NT2/D1 (cell line): ENCODE data around the gene VWA5B2.
A peak's percentile ranks its signal among the peaks of the same experiment; 100 is the strongest.

Experiments
- DNase-seq: peaks from one replicate; pipeline ENCODE4 v3.0.0-alpha.2; 2011; ENCODE audit warnings: low read depth, low spot score
- H3K27me3 ChIP-seq: 2 replicates; pipeline ENCODE4 v1.6.0; 2011; ENCODE audit warnings: mild to moderate bottlenecking; ENCODE audit not compliant: insufficient read length, insufficient read depth
- H3K36me3 ChIP-seq: 2 replicates; pipeline ENCODE4 v1.6.1; 2011; ENCODE audit warnings: mild to moderate bottlenecking, low read length, mixed read lengths; ENCODE audit not compliant: insufficient read depth, insufficient read length
- H3K4me1 ChIP-seq: 2 replicates; pipeline ENCODE4 v1.5.1; 2011; ENCODE audit not compliant: insufficient read depth, insufficient read length
- H3K4me3 ChIP-seq: 2 replicates; pipeline ENCODE4 v1.5.1; 2011; ENCODE audit warnings: low read depth; ENCODE audit not compliant: insufficient read length
- H3K9ac ChIP-seq: 2 replicates; pipeline ENCODE4 v1.6.0; 2011; ENCODE audit warnings: low read depth; ENCODE audit not compliant: insufficient read length
- H3K9me3 ChIP-seq: 2 replicates; pipeline ENCODE4 v1.5.1; 2011; ENCODE audit warnings: mild to moderate bottlenecking, low read length; ENCODE audit not compliant: insufficient read depth
- SUZ12 ChIP-seq: IDR thresholded peaks from 2 replicates; pipeline ENCODE4 v1.6.1; 2011; ENCODE audit not compliant: insufficient read length, insufficient read depth; ENCODE audit errors: extremely low read depth
- YY1 ChIP-seq: IDR thresholded peaks from 2 replicates; pipeline ENCODE4 v1.6.1; 2011; ENCODE audit not compliant: insufficient read length, insufficient read depth
- ZNF274 ChIP-seq: IDR thresholded peaks from 2 replicates; pipeline ENCODE4 v1.6.1; 2011; ENCODE audit warnings: mild to moderate bottlenecking, low read depth, low read length

Gene VWA5B2

DNA sequence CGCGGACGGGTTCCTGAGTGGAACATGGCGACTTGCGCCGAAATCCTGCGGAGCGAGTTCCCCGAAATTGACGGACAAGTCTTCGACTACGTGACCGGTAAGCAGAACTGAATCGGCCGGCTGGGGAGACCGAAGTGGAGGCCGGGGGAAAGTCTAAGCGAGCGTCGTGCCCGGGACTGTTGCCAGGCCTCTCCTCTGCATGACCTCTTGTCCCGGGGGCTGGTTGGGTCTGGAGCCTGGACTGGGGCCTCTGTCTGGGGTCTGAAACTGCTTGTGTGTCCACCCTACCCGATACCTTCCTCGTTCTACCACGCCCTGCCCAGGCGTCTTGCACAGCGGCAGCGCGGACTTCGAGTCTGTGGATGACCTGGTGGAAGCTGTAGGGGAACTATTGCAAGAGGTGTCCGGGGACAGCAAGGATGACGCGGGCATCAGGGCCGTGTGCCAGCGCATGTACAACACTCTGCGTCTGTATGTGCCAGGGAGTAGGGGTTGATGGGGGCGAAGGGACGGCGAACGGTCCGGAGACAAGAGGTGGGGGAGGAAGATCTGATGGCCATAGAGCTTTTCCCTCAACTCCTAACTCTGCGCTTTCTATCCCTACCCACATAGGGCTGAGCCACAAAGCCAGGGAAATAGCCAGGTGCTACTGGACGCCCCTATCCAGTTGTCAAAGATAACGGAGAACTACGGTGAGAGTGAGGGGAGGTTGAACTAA, 43.0 kb upstream of the VWA5B2 start, which contains the start of gene ABCF3:
ABCF3 (plus strand) TSS at position 16 of the 718 bp plus-strand sequence; CDS start at position 25, 9 bp downstream.
- peaks cover 79% of the 10 kb centered on the region for H3K36me3 ChIP-seq
- no peaks in the 10 kb centered on the region for H3K9me3 ChIP-seq
- TF ChIP-seq YY1 (peak; percentile 62), SUZ12 (no peak), ZNF274 (no peak)
- H3K9ac ChIP-seq = peak within 1 kb of the TSS; percentile 98
- DNase-seq = no peak
- no peaks in the 10 kb centered on the region for H3K27me3 ChIP-seq
- H3K4me1 ChIP-seq = peaks cover 6% of the 10 kb centered on the region
- peak within 1 kb of the TSS; percentile 98 for H3K4me3 ChIP-seq

DNA sequence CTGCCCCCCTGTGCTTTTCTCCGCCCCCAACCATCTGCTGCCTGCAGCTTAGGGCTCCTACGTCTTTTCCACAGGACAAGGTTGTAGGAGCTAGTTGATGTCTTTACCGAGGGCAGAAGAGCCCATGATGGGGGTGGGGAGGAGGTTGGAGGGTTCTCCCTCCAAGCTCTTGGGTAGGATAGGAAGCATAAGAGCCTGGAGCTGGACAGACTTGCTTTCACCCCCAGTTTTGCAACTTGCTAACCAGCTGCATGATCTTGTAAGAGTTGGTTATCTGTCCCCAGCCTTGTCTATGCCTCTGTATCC, 42.5 kb upstream of the VWA5B2 start:
- DNase-seq = no peak
- Histone ChIP-seq H3K9me3 (no peaks in the 10 kb centered on the region), H3K36me3 (peaks cover 79% of the 10 kb centered on the region), H3K4me1 (peaks cover 6% of the 10 kb centered on the region), H3K9ac (peak overlapping the region; percentile 98), H3K27me3 (no peaks in the 10 kb centered on the region), H3K4me3 (peak overlapping the region; percentile 98)
- TF ChIP-seq ZNF274 = no peak
- TF ChIP-seq YY1 = no peak
- no peak for TF ChIP-seq SUZ12

DNA sequence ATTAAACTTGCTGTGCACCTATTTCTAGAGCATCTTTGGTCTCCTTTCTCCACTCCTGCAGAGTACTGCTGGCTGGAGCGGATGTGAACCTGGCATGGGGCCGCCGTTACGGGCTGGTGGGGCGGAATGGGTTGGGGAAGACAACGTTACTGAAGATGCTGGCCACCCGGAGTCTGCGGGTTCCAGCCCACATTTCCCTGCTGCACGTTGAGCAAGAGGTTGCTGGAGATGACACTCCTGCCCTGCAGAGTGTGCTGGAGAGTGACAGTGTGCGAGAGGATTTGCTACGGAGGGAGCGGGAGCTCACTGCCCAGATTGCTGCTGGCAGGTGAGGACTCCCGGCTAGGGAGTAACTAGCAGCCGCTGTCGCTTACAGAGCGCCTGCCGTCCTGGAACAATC, 41.3 kb upstream of the VWA5B2 start:
- no peak overlapping the region for H3K4me3 ChIP-seq
- no peaks in the 10 kb centered on the region for H3K27me3 ChIP-seq
- H3K36me3 ChIP-seq = peaks cover 79% of the 10 kb centered on the region
- H3K9me3 ChIP-seq = no peaks in the 10 kb centered on the region
- DNase-seq = no peak
- H3K9ac ChIP-seq = no peak overlapping the region
- TF ChIP-seq ZNF274 (no peak), SUZ12 (no peak), YY1 (no peak)
- peaks cover 6% of the 10 kb centered on the region for H3K4me1 ChIP-seq

DNA sequence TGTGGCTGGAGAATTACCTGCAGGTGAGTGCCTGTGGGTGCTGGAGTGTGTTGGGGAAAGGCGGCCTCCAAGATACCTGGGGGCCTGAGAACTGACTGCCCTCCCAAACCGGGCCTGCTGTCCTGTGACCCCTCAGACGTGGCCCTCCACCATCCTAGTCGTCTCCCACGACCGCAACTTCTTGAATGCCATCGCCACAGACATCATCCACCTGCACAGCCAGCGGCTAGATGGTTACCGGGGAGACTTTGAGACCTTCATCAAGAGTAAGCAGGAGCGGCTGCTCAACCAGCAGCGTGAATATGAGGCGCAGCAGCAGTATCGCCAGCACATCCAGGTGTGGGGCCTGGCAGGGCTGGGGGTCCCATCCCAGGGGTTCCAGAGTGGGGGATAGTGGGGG, 40.0 kb upstream of the VWA5B2 start:
- Histone ChIP-seq H3K4me3 (no peak overlapping the region), H3K9me3 (no peaks in the 10 kb centered on the region), H3K36me3 (peaks cover 79% of the 10 kb centered on the region), H3K27me3 (no peaks in the 10 kb centered on the region), H3K4me1 (no peaks in the 10 kb centered on the region), H3K9ac (no peak overlapping the region)
- DNase-seq = no peak
- no peak for TF ChIP-seq ZNF274
- TF ChIP-seq SUZ12 = no peak
- no peak for TF ChIP-seq YY1

DNA sequence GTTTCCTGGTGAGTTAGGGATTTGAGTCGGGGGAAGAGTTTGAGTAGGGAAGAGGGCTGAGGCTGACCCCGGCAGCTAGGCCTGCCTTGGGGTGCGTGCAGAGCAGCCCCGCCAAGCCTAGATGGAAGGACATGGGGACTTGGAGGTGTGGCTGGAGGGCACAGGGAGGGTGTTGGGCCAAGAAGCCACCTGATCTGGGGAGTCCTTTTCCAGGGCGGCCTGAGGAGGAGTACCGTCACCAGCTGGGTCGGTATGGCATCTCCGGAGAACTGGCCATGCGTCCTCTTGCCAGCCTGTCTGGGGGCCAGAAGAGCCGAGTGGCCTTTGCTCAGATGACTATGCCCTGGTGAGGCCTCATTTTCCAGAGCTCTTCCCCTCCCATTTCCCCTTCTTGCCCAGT, 36.5 kb upstream of the VWA5B2 start:
- H3K4me1 ChIP-seq = peaks cover 2% of the 10 kb centered on the region
- no peaks in the 10 kb centered on the region for H3K9me3 ChIP-seq
- no peak for TF ChIP-seq SUZ12
- TF ChIP-seq YY1 = no peak
- no peak for TF ChIP-seq ZNF274
- no peak overlapping the region for H3K9ac ChIP-seq
- H3K27me3 ChIP-seq = no peaks in the 10 kb centered on the region
- DNase-seq = no peak
- no peak overlapping the region for H3K4me3 ChIP-seq
- H3K36me3 ChIP-seq = peaks cover 86% of the 10 kb centered on the region

DNA sequence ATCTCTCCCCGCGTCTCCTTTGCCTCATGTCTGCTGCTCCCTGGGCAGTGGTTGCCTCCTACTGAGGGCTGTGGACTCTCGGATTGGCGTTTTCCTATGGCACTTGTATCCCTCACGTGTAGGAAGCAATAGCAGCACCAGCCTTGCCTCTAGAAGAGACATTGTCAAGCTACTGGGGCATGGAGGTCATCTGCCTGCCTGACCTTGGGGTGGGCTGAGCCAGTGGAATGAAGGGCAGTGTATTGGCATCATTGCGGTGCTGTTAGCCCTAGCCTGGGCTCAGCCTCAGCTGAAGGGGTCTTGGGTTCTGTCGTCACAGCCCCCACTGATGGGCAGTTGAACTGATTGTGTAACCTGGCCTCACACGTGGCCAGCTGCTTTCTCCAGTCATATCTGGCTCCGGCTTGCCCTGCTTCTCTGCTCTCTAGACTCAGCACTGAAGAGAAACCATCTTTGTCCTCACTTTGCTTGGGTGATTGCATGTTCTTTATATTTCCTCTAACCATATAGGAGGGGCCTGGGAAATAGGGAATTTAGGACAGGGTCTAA, 35.3 kb upstream of the VWA5B2 start:
- H3K36me3 ChIP-seq = peaks cover 75% of the 10 kb centered on the region
- DNase-seq = no peak
- no peak overlapping the region for H3K4me3 ChIP-seq
- no peak overlapping the region for H3K9ac ChIP-seq
- TF ChIP-seq YY1 = no peak
- no peak for TF ChIP-seq ZNF274
- no peak for TF ChIP-seq SUZ12
- peaks cover 2% of the 10 kb centered on the region for H3K4me1 ChIP-seq
- no peaks in the 10 kb centered on the region for H3K27me3 ChIP-seq
- no peaks in the 10 kb centered on the region for H3K9me3 ChIP-seq

DNA sequence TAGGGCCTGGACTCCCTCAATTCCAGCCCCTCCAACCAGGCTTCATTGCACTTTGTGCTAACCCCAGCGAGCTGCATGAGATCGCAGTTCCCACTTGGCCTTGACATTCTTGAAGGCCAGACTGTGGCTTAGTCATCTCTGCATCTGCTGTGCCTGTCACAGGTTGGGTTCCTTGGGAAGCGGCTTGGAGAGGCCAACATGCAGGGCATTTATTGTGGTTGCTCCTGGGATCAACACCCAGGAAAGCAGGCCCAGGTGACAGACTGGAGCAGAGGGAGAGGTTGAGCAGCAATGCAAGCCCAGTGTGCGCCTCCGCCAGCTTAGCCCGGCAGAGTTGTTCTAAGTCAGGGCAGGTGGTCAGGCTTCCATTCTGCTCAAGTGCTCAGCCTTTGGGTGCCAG, 32.8 kb upstream of the VWA5B2 start:
- no peak for TF ChIP-seq SUZ12
- TF ChIP-seq ZNF274 = no peak
- TF ChIP-seq YY1 = no peak
- Histone ChIP-seq H3K4me1 (peaks cover 2% of the 10 kb centered on the region), H3K27me3 (no peaks in the 10 kb centered on the region), H3K9ac (no peak overlapping the region), H3K4me3 (no peak overlapping the region), H3K9me3 (no peaks in the 10 kb centered on the region), H3K36me3 (peaks cover 50% of the 10 kb centered on the region)
- DNase-seq = no peak

DNA sequence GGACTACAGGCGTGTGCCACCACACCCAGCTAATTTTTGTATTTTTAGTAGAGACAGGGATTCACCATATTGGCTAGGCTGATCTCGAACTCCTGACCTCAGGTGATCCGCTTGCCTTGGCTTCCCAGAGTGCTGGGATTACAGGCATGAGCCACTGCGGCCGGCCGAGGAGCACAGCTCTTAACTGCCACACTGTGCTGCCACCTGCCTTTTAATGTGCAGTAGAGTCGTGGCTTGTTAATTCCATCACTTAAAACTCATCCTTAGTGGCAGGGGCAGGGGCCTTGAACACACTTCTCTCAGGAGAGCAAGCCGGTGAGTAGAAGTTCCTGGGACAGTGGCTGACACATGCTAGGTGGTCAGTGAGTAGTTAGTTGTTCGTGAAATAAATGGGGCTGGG, 30.9 kb upstream of the VWA5B2 start:
- Histone ChIP-seq H3K4me1 (peaks cover 2% of the 10 kb centered on the region), H3K9ac (no peak overlapping the region)
- TF ChIP-seq ZNF274 = no peak
- no peak for TF ChIP-seq SUZ12
- no peak for TF ChIP-seq YY1

More for the DNA sequence above, 30.9 kb upstream of the VWA5B2 start:
- DNase-seq = no peak
- Histone ChIP-seq H3K36me3 (peaks cover 30% of the 10 kb centered on the region), H3K4me3 (no peak overlapping the region), H3K27me3 (no peaks in the 10 kb centered on the region), H3K9me3 (no peaks in the 10 kb centered on the region)
